HL-60 (cell line): Measurements from ENCODE around the gene SUPT4H1.
"Not testable (repeated sequence)": the region's sequence is repeated elsewhere in the genome, so short reads cannot be mapped to it uniquely, and the experiment has no call there.

Experiments used
- DNase-seq, 2 experiments: peaks; one replicate each; pipeline ENCODE4 v3.0.0-alpha.2; 2010 to 2020; ENCODE audit warnings: low read depth in 1 of 2, low spot score in 1 of 2
- H3K27ac ChIP-seq: fragments of 250-450 bp; sonication (Bioruptor Pico); replicated peaks from 2 replicates; pipeline ENCODE4 v1.5.1; 2020; ENCODE audit warnings: mild to moderate bottlenecking, moderate library complexity
- H3K27me3 ChIP-seq: fragments of 250-450 bp; sonication (Bioruptor Pico); 2 replicates; pipeline ENCODE4 v1.5.1; 2021; ENCODE audit warnings: mild to moderate bottlenecking, moderate library complexity; ENCODE audit not compliant: insufficient read depth, poor library complexity, severe bottlenecking
- H3K4me3 ChIP-seq: replicated peaks from 2 replicates; pipeline ENCODE4 v1.5.1; 2011; ENCODE audit warnings: mild to moderate bottlenecking, control low read depth, low read length; ENCODE audit not compliant: insufficient read depth
- CTCF ChIP-seq: IDR thresholded peaks from one replicate; pipeline ENCODE4 v1.5.1; 2011; ENCODE audit warnings: low read length, control low read depth, inconsistent platforms; ENCODE audit not compliant: insufficient read depth
- GABPA ChIP-seq: IDR thresholded peaks from 2 replicates; pipeline ENCODE4 v1.6.1; 2012; ENCODE audit warnings: low read depth
- POLR2AphosphoS5 ChIP-seq: IDR thresholded peaks from 2 replicates; pipeline ENCODE4 v1.6.1; 2012; ENCODE audit warnings: low read depth
- REST ChIP-seq: IDR thresholded peaks from 2 replicates; pipeline ENCODE4 v1.6.1; 2012; ENCODE audit warnings: low read depth; ENCODE audit not compliant: insufficient replicate concordance
- SPI1 ChIP-seq: IDR thresholded peaks from 2 replicates; pipeline ENCODE4 v1.6.1; 2012; ENCODE audit warnings: low read depth, mild to moderate bottlenecking, borderline replicate concordance

SUPT4H1 gene

GRCh38 chr17:58344047-58344790 is 7.8 kb downstream of the SUPT4H1 start:
- peak overlapping the region; percentile 16 for H3K4me3 ChIP-seq
- TF ChIP-seq REST (no peak), SPI1 (no peak), POLR2AphosphoS5 (peak; percentile 98), GABPA (no peak), CTCF (no peak)

DNA sequence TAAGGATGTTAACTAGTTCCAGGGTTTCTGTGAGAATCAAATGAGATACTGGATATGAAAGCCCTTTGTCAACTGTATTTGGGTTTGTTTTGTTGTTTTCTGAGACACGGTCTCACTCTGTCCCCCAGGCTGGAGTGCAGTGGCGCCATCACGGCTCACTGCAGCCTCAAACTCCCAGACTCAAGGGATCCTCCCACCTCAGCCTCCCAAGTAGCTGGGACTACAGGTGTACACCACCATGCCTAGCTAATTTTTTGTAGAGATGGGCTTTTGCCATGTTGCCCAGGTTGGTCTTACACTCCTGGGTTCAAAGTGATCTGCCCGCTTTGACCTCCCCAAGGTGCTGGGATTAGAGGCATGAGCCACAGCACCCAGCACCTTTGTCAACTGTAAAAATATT is 8.9 kb downstream of the SUPT4H1 start:
- H3K4me3 ChIP-seq, result no peak overlapping the region
- DNase-seq, result no peak

More at GRCh38 chr17:58344047-58344790, 7.8 kb downstream of the SUPT4H1 start:
- Histone ChIP-seq H3K27me3 (no peaks in the 10 kb centered on the region), H3K27ac (peak overlapping the region; percentile 82)
- peak; percentile 77 to 97 for DNase-seq

GRCh38 chr17:58341861-58342475 is 10.0 kb downstream of the SUPT4H1 start:
- Histone ChIP-seq H3K27ac (peak overlapping the region; percentile 82), H3K27me3 (no peaks in the 10 kb centered on the region), H3K4me3 (no peak overlapping the region)
- DNase-seq, result no peak
- TF ChIP-seq POLR2AphosphoS5 (0 out of 2 replicates have a peak, but pooled peaks have one; percentile 31), SPI1 (no peak)

More for the DNA sequence above, 8.9 kb downstream of the SUPT4H1 start:
- Histone ChIP-seq H3K27ac (peak overlapping the region; percentile 82), H3K27me3 (no peaks in the 10 kb centered on the region)
- TF ChIP-seq CTCF, result no peak

DNA sequence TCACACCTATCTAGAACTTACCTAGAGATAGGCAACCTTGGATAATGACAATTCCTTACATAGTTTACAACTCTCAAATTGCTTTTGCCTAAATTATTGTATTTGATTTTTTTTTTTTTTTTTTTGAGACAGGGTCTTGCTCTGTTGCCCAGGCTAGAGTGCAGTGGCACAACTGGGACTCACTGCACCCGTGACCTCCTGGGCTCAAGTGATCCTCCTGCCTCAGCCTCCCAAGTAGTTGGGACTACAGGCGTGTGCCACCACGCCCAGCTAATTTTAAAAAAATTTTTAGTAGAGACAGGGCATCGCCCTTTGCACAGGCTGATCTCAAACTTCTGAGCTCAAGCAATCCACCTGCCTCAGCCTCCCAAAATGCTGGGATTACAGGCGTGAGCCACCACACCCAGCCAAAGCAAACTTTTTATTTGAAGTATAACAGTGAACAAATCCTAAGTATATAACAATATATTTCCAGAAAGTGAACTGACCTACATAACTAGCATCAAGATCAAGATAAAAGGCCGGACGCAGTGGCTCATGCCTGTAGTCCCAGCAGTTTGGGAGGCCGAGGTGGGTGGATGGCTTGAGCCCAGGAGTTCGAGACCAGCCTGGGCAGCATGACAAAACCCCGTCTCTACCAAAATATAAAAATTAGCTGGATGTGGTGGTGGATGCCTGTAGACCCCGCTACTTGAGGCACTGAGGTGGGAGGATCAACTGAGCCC is 10.7 kb downstream of the SUPT4H1 start:
- H3K4me3 ChIP-seq, H3K27me3 ChIP-seq, DNase-seq: not testable (repeated sequence)
- H3K27ac ChIP-seq, result peak overlapping the region; percentile 82

DNA sequence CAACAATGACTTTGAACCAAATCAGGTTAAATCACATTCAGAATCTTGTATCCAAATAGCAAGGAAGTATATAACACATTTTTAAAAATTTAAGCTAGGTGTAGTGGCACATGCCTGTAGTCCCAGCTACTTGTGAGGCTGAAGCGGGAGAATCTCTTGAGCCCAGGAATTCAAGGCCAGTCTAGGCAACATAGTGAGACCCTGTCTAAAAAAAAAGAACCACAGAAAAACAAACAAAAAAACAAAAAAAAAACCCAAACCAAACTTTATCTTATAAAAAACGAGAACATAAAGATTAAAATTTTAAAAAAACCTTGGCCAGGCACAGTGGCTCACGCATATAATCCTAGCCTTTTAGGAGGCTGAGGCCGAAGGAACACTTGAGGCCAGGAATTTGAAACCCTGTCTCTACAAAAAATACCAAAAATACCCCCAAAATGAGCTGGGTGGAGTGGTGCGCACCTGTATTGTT is 11.6 kb downstream of the SUPT4H1 start:
- no peak for DNase-seq
- H3K27ac ChIP-seq, result peak overlapping the region; percentile 100
- H3K4me3 ChIP-seq, result peak overlapping the region; percentile 55
- H3K27me3 ChIP-seq, result no peaks in the 10 kb centered on the region
- TF ChIP-seq GABPA, result no peak
